ENCODE data around the gene ESRRA. TPM values are rescaled to one million over a fixed set of nuclear protein-coding genes. Genes with fewer than 3 reads are reported as not detected.

Gene ESRRA
- polyA plus RNA-seq, 2 of the 4 experiments (the other 2 are of a cell fraction) = 15.2 to 35.5 TPM

GRCh38 chr11:64296830-64297698 is 8.3 kb upstream of the ESRRA start:
- WGBS (ENCODE audit: missing lambda C conversion rate) = 75% methylated on average over 30 of the region's 34 CpGs
- no peak for TF ChIP-seq ZFP36 (IDR thresholded peaks at IDR 0.05; ENCODE audit: borderline replicate concordance, partially characterized antibody)
- TF ChIP-seq PBX3 (IDR thresholded peaks at IDR 0.05) = no peak
- TF ChIP-seq RCOR1 (IDR thresholded peaks at IDR 0.05; ENCODE audit: low read depth, low read length) = no peak
- TF ChIP-seq CBX2 (IDR thresholded peaks at IDR 0.05; ENCODE audit: borderline replicate concordance, low read depth) = no peak
- no peak for TF ChIP-seq NFE2L2 (conservative IDR thresholded peaks at IDR 0.05; ENCODE audit: low read length)
- TF ChIP-seq EHF (CRISPR knock-in tag; IDR thresholded peaks at IDR 0.05) = no peak
- TF ChIP-seq ZSCAN20 (CRISPR knock-in tag; IDR thresholded peaks at IDR 0.05) = no peak
- TF ChIP-seq HOXB13 (CRISPR knock-in tag; IDR thresholded peaks at IDR 0.05; ENCODE audit: low read depth) = no peak
- TF ChIP-seq BHLHE40 (IDR thresholded peaks at IDR 0.05; ENCODE audit: low read depth, low read length) = no peak
- no peak for TF ChIP-seq NR3C1 (IDR thresholded peaks at IDR 0.05)
- TF ChIP-seq CHD4 (IDR thresholded peaks at IDR 0.05; ENCODE audit: borderline replicate concordance) = no peak
- TF ChIP-seq HMGXB4 (CRISPR knock-in tag; IDR thresholded peaks at IDR 0.05; ENCODE audit: borderline replicate concordance) = no peak
- no peak for TF ChIP-seq TFCP2L1 (CRISPR knock-in tag; IDR thresholded peaks at IDR 0.05)
- DNase-seq (ENCODE audit: low read depth in 1 of 2, low spot score in 1 of 2) = no peak
- no peaks in the 10 kb centered on the region for H3K9me3 ChIP-seq
- no peak for ATAC-seq
- ChIA-PET POLR2A (no interaction called here), CTCF (interaction anchor here (0.6 to 2.5 kb wide), 7 partner anchors 19 to 59 kb away, joined by 3 to 7 read pairs (median 5); partner anchors contain the start of gene PLCB3)
- no peak for FAIRE-seq
- H3K4me3 ChIP-seq = no peak overlapping the region
- H3K27ac ChIP-seq = no peak overlapping the region
- H3K4me1 ChIP-seq = peaks cover 5% of the 10 kb centered on the region; the same call in 2 of the 3 replicates
- H3K4me2 ChIP-seq = no peak overlapping the region

GRCh38 chr11:64297699-64298358 is 7.5 kb upstream of the ESRRA start:
- FAIRE-seq = no peak
- H3K4me2 ChIP-seq = no peak overlapping the region
- ATAC-seq = no peak
- no peak for DNase-seq (ENCODE audit: low read depth in 1 of 2, low spot score in 1 of 2)
- H3K27ac ChIP-seq = no peak overlapping the region
- 86% methylated on average over 18 of the region's 18 CpGs for WGBS (ENCODE audit: missing lambda C conversion rate)
- peaks cover 5% of the 10 kb centered on the region; the same call in 2 of the 3 replicates for H3K4me1 ChIP-seq
- no peaks in the 10 kb centered on the region for H3K9me3 ChIP-seq
- no peak for TF ChIP-seq ZFP36 (IDR thresholded peaks at IDR 0.05; ENCODE audit: borderline replicate concordance, partially characterized antibody)
- no peak for TF ChIP-seq ESRRA (IDR thresholded peaks at IDR 0.05; ENCODE audit: borderline replicate concordance, low read length)
- no peak for TF ChIP-seq FOSL2 (IDR thresholded peaks at IDR 0.05)
- no peak for TF ChIP-seq FOSL2 (CRISPR knock-in tag; IDR thresholded peaks at IDR 0.05)
- no peak for TF ChIP-seq ATOH8 (CRISPR knock-in tag; IDR thresholded peaks at IDR 0.05; ENCODE audit: low read depth)
- H3K4me3 ChIP-seq = no peak overlapping the region
- CTCF ChIA-PET = interaction anchor here (0.6 to 2.5 kb wide), 5 partner anchors 10 to 47 kb away, joined by 3 to 7 read pairs (median 5); partner anchors contain the start of gene PLCB3
- POLR2A ChIA-PET = no interaction called here

Measured in A549 (cell line).